Caki2 (cell line): ENCODE measurements around the gene SCG5. TPM values are rescaled to one million over a fixed set of nuclear protein-coding genes. Genes with fewer than 3 reads are reported as not detected.

Experiments used
- DNase-seq: peaks from one replicate; pipeline ENCODE4 v3.0.0-alpha.2; 2015; ENCODE audit warnings: low read depth
- in situ Hi-C: cut with HindIII; loops from 2 replicates; pipeline ENCODE4 v1.10.0; 2016; ENCODE audit warnings: low sequenced_read_pairs, low pct_unique_long_range_greater_than_20kb, mixed read lengths
- total RNA-seq: library from RNA; depleted of rRNA; stranded (reverse); fragments of >200 nt; shearing (Covaris generic); gene quantifications from 2 replicates; pipeline ENCODE4 v1.2.3, GENCODE V29; 2014; ENCODE audit warnings: low replicate concordance; rRNA removed

Gene SCG5
- total RNA-seq, 1 experiment from 2014 or later: 24.6 TPM

GRCh38 chr15:32735989-32736700 lies 94.6 kb downstream of the SCG5 start:
- DNase-seq: no peak
- in situ Hi-C loops: loop anchor here (10.0 kb wide), 1 partner anchor 51 kb away; no protein-coding TSS in a partner anchor

- no peak for DNase-seq
- in situ Hi-C loops: loop anchor here (10.0 kb wide), 1 partner anchor 52 kb away; no protein-coding TSS in a partner anchor
These were observed 95.2 kb downstream of the SCG5 start for GRCh38 chr15:32736701-32737061.

- no peak for DNase-seq
- in situ Hi-C loops: loop anchor here (10.0 kb wide), 1 partner anchor 53 kb away; no protein-coding TSS in a partner anchor
These were observed 95.8 kb downstream of the SCG5 start for GRCh38 chr15:32737304-32737703.

- in situ Hi-C loops: loop anchor here (10.0 kb wide), 1 partner anchor 54 kb away; no protein-coding TSS in a partner anchor
- no peak for DNase-seq
These were observed 97.2 kb downstream of the SCG5 start for GRCh38 chr15:32738666-32739065.

GRCh38 chr15:32739522-32740063 lies 98.1 kb downstream of the SCG5 start:
- DNase-seq: no peak
- in situ Hi-C loops: loop anchor here (10.0 kb wide), 1 partner anchor 55 kb away; no protein-coding TSS in a partner anchor

- no peak for DNase-seq
- in situ Hi-C loops: no loop called here
These were observed 102.1 kb downstream of the SCG5 start for GRCh38 chr15:32743411-32744140.

- in situ Hi-C loops: no loop called here
- DNase-seq: no peak
These were observed 104.8 kb downstream of the SCG5 start for GRCh38 chr15:32746116-32746857.

Other genes starting within 250 kb of the SCG5 start
- gene GOLGA8K, start 238.4 kb upstream of the SCG5 start, total RNA-seq: 0.54 TPM in 1 of 2 replicates, not detected in the other
- 0.72 and 6.1 TPM in 2 replicates for gene GOLGA8O, start 186.1 kb upstream of the SCG5 start, total RNA-seq
- gene GOLGA8N, start 48.3 kb upstream of the SCG5 start, total RNA-seq: 6.0 and 15.1 TPM in 2 replicates
- 15.6 and 20.1 TPM in 2 replicates for gene ARHGAP11A, start 26.2 kb upstream of the SCG5 start, total RNA-seq
- not detected in 2 replicates for gene GREM1, start 76.3 kb downstream of the SCG5 start, total RNA-seq